Coronary artery (tissue), 2 donors: Measurements from ENCODE around the gene SERPINB12.

ENCODE experiments used
- DNase-seq: peaks from one replicate; pipeline ENCODE4 v3.0.0-alpha.2; 2017; ENCODE audit warnings: low spot score
- H3K27ac ChIP-seq, 2 donors: fragments of 200-600 bp; sonication (generic); one replicate each; pipeline ENCODE4 v1.5.1; 2016 to 2019
- H3K4me3 ChIP-seq: fragments of 200-600 bp; sonication (generic); 2 replicates; pipeline ENCODE4 v1.5.1; 2016; ENCODE audit warnings: mild to moderate bottlenecking, moderate library complexity
- CTCF ChIP-seq: fragments of 200-600 bp; sonication (generic); IDR thresholded peaks from one replicate; pipeline ENCODE4 v1.5.1; 2019; ENCODE audit warnings: antibody characterized with exemption

The SERPINB12 gene

DNA sequence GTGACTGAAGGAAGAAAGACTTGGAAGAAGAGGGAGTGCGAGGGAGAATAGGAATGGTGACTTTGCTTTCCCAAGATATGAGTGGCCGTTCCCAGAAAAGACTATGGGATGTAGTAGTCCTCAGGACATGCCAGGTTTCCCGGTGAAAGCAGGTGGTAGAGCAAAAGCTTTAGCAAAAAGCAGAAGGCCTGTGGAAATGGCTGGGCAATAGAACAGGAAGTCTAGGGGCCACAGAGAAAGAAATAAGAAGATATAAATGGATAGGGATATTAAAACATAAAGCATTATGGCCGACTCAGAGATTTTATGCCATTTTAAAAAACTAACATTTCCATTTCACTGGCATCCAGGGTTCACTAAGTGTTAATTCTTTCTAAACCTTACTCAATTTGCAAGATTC, 43.8 kb downstream of the SERPINB12 start:
- no peak overlapping the region for H3K27ac ChIP-seq
- no peak for TF ChIP-seq CTCF
- H3K4me3 ChIP-seq: no peak overlapping the region
- no peak for DNase-seq

DNA sequence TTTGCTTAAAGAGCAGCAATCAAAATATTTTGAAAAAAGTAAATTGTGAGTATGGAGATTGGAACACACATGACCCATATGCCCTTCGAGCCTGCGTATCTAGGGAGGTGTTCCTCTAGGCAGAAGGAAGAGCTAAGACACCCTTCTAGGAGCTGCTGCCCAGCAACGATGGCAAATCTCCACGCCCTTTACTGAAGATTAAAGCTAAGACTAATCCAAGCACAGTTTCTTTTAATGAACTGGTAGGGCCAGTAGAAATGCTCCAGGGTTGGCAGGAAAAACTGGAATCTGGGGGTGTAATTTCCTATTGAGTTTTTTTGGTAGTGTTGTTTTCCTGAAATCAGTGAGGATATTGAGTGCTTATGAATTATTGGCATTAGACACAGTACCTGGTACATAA, 44.3 kb downstream of the SERPINB12 start:
- no peak for TF ChIP-seq CTCF
- no peak for DNase-seq
- Histone ChIP-seq H3K27ac (no peak overlapping the region), H3K4me3 (no peak overlapping the region)

DNA sequence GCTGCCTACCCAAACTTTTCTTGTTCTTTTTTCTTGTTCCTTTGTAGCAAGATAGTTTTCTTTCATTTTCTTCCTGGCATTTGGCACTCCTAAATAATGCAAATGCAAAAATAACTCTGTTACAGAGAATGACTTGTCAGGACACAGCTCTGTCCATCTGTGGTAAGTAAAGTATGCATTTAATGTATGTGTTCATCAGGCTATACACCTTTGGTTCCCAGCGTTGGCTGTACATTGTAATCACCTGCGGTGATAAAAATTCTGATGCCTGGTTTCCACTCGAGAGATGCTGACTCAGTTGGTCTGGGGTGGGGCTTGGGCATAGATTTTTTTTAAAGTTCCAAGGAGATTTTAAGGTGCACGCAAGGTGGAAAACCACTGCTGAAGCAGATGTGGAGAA, 44.8 kb downstream of the SERPINB12 start, which contains the start of gene SERPINB13:
TSS of gene SERPINB13 (plus strand) at position 378 of the 400 bp plus-strand sequence. CDS start 1,325 bp downstream, outside the sequence.
- Histone ChIP-seq H3K27ac (no peak within 1 kb of the TSS), H3K4me3 (no peak within 1 kb of the TSS)
- TF ChIP-seq CTCF: no peak
- no peak for DNase-seq

GRCh38 chr18:63588909-63589308, 46.7 kb downstream of the SERPINB12 start:
- H3K4me3 ChIP-seq: no peak overlapping the region
- TF ChIP-seq CTCF: no peak
- H3K27ac ChIP-seq: no peak overlapping the region
- no peak for DNase-seq

DNA sequence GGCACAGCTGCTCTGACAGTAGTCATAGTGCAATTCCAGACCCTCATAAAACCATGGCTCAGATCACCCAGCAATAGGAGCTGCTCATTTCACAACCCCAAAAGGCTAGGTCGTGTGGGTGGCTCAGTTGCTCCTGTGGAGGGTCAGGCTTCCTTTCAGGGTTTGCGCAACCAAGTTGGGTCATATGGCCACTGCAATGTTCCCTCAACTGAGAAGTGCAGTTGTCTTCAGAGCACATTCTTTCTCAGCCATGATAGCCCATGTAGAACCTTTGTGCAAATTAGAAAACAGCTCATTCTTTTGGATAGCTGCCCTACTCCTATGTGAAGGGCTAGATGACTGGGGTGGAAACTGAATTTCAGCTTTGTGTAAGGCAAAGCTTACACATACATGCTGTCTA, 48.2 kb downstream of the SERPINB12 start:
- TF ChIP-seq CTCF: no peak
- Histone ChIP-seq H3K4me3 (no peak overlapping the region), H3K27ac (no peak overlapping the region)
- DNase-seq: no peak

DNA sequence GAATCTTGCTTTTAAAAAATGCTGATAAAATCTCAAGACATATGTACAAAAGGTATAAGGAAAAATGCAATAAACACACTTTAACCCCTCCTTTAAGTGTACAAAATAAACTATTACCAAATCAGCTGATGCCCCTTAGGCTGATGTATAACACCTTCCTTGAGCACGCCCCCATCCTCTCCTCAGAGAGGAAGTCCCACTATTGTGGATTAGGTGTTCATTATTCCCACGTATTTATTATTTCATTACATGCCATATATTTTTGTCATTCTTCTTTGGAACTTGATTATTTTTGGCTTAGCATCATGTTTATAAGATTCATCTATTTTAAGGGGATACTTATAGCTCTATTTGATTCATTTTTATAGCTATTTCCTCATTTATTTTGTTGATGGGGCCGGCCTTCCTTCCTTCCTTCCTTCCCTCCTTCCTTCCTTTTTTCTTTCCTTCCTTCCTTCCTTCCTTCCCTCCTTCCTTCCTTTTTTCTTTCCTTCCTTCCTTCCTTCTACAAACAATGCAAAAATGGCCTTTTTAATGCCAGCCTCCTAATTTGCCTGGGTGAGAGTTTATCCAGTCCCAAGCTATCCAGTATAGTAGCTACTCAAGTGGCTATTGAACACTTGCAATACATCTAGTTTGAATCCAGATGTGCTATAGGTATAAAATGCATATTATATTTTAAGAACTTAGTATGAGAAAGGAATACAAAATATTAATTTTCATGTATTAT, 49.0 kb downstream of the SERPINB12 start:
- DNase-seq: no peak
- Histone ChIP-seq H3K4me3 (no peak overlapping the region), H3K27ac (no peak overlapping the region)
- no peak for TF ChIP-seq CTCF

- DNase-seq: no peak
- H3K27ac ChIP-seq: no peak overlapping the region
- no peak for TF ChIP-seq CTCF
- no peak overlapping the region for H3K4me3 ChIP-seq
Measured at GRCh38 chr18:63591725-63592124, 49.6 kb downstream of the SERPINB12 start.
